Measurements from ENCODE around the gene LCA5L.

DNA sequence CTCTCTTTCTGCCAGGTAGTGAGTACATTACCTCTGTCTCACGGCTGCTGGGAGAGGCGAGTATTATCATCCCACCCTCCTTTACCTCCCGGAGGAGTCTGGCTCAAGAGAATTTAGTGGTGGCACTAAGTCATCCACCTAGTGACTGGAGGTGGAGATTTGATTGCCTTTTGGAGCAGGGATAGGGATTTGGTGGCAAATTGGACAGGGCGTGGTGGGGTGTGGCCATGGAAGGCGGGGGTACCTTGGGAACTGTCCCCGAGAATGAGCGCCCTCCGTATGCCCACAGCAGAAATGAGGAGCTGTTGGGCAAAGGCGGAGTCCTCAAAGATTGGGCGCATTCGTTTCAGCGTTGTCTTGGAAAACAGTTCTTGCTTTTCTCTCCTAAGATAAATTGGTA lies 64.6 kb downstream of the LCA5L start:
- TF ChIP-seq, protein P1, sequence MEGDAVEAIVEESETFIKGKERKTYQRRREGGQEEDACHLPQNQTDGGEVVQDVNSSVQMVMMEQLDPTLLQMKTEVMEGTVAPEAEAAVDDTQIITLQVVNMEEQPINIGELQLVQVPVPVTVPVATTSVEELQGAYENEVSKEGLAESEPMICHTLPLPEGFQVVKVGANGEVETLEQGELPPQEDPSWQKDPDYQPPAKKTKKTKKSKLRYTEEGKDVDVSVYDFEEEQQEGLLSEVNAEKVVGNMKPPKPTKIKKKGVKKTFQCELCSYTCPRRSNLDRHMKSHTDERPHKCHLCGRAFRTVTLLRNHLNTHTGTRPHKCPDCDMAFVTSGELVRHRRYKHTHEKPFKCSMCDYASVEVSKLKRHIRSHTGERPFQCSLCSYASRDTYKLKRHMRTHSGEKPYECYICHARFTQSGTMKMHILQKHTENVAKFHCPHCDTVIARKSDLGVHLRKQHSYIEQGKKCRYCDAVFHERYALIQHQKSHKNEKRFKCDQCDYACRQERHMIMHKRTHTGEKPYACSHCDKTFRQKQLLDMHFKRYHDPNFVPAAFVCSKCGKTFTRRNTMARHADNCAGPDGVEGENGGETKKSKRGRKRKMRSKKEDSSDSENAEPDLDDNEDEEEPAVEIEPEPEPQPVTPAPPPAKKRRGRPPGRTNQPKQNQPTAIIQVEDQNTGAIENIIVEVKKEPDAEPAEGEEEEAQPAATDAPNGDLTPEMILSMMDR (conservative IDR thresholded peaks at IDR 0.05 in 1 of 2, IDR thresholded peaks at IDR 0.05 in 1 of 2; ENCODE audit: extremely low read depth in 1 of 2, insufficient read depth in 1 of 2, low read depth in 1 of 2, low read length in 2 of 2) = no peak
- TF ChIP-seq EZH2 (IDR thresholded peaks at IDR 0.05; ENCODE audit: borderline replicate concordance, low read length) = no peak

Data from mammary epithelial cell (primary cell).